BE2C (cell line): ENCODE measurements around the gene N4BP3. TPM values are rescaled to one million over a fixed set of nuclear protein-coding genes. Genes with fewer than 3 reads are reported as not detected.

Experiments used
- DNase-seq: peaks from one replicate; pipeline ENCODE4 v3.0.0-alpha.2; 2020
- H3K27me3 ChIP-seq: fragments of 250-450 bp; sonication (Bioruptor Pico); 2 replicates; pipeline ENCODE4 v1.5.1; 2020; ENCODE audit warnings: mild to moderate bottlenecking
- H3K36me3 ChIP-seq: fragments of 250-450 bp; sonication (Bioruptor Pico); 2 replicates; pipeline ENCODE4 v1.5.1; 2020; ENCODE audit warnings: mild to moderate bottlenecking
- H3K4me1 ChIP-seq: fragments of 250-450 bp; sonication (Bioruptor Pico); 2 replicates; pipeline ENCODE4 v1.5.1; 2020
- H3K4me3 ChIP-seq: 2 replicates; pipeline ENCODE4 v1.5.1; 2011; ENCODE audit warnings: low read depth, low read length
- H3K9me3 ChIP-seq: fragments of 250-450 bp; sonication (Bioruptor Pico); 2 replicates; pipeline ENCODE4 v1.5.1; 2020
- polyA plus RNA-seq: library from polyadenylated mRNA; unstranded; fragments of >200 nt; gene quantifications from one replicate; pipeline ENCODE4 v1.2.1, GENCODE V29; 2012; ENCODE audit warnings: low read depth, missing spikeins; ENCODE audit not compliant: insufficient read length, insufficient read depth
- TF ChIP-seq, protein P1 (sequence below): IDR thresholded peaks from 2 replicates; pipeline ENCODE4 v1.5.1; 2012; ENCODE audit warnings: mild to moderate bottlenecking, low read depth, low read length

N4BP3 gene, protein sequence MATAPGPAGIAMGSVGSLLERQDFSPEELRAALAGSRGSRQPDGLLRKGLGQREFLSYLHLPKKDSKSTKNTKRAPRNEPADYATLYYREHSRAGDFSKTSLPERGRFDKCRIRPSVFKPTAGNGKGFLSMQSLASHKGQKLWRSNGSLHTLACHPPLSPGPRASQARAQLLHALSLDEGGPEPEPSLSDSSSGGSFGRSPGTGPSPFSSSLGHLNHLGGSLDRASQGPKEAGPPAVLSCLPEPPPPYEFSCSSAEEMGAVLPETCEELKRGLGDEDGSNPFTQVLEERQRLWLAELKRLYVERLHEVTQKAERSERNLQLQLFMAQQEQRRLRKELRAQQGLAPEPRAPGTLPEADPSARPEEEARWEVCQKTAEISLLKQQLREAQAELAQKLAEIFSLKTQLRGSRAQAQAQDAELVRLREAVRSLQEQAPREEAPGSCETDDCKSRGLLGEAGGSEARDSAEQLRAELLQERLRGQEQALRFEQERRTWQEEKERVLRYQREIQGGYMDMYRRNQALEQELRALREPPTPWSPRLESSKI
- polyA plus RNA-seq: 9.4 TPM

DNA sequence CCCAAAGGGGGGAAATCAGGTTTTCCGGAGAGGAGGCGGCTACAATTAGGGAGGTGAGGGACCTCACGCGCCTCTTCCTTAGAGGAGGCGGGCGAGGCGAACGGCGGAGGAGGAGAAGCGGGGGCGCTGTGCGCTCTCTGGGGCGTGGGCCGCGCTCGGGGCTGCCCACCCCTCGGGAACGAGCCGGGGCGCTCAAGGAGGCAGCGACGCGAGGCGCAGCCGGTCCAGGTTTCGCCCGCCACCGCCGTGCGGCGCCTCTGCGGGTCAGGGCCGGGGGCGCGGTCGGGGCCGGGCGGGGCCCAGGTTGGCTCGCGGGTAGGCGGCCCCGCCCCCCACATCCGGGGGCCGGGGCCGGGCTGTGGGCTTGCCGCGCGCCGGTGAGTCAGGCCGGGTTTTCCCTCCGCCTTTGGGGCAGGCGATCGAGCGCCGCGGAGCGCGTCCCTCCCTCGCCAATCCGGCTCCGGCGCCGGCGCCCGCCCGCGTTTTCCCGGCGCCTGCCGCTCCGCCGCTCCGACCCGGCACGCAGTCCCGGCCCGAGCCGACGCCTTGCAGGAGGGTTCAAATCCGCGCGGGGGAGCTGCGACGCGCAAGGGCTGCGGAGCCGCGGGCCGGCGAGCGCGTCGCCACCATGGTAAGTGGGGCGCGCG lies at the start of gene N4BP3:
N4BP3 (plus strand) TSS at position 392 of the 647 bp plus-strand sequence. CDS start 6,052 bp downstream, outside the sequence.
- Histone ChIP-seq H3K9me3 (peaks cover 7% of the 10 kb centered on the region; the same call in 1 of the 2 replicates), H3K36me3 (no peaks in the 10 kb centered on the region), H3K4me1 (no peaks in the 10 kb centered on the region), H3K4me3 (no peak within 1 kb of the TSS), H3K27me3 (peaks cover 24% of the 10 kb centered on the region)
- TF ChIP-seq, protein P1, sequence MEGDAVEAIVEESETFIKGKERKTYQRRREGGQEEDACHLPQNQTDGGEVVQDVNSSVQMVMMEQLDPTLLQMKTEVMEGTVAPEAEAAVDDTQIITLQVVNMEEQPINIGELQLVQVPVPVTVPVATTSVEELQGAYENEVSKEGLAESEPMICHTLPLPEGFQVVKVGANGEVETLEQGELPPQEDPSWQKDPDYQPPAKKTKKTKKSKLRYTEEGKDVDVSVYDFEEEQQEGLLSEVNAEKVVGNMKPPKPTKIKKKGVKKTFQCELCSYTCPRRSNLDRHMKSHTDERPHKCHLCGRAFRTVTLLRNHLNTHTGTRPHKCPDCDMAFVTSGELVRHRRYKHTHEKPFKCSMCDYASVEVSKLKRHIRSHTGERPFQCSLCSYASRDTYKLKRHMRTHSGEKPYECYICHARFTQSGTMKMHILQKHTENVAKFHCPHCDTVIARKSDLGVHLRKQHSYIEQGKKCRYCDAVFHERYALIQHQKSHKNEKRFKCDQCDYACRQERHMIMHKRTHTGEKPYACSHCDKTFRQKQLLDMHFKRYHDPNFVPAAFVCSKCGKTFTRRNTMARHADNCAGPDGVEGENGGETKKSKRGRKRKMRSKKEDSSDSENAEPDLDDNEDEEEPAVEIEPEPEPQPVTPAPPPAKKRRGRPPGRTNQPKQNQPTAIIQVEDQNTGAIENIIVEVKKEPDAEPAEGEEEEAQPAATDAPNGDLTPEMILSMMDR: no peak
- DNase-seq: peak; percentile 73

DNA sequence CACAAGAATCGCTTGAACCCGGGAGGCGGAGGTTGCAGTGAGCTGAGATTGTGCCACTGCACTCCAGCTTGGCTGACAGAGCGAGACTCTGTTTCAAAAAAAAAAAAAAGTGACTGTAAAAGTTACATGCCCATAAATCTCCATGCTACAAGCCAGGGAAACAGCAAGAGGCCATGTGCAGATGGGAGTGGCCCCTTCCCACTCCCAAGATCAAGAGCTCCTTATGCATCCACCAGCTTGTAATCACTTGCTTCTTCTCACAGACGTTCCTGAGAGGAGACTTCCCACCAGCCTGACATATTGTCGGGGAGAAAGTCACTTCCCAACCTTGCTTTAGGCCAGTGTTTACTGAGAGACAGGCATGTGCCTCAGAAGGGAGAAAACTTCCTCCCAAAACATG lies 45.6 kb upstream of the N4BP3 start:
- DNase-seq: no peak
- Histone ChIP-seq H3K4me3 (no peak overlapping the region), H3K36me3 (no peaks in the 10 kb centered on the region), H3K4me1 (no peaks in the 10 kb centered on the region), H3K9me3 (no peaks in the 10 kb centered on the region), H3K27me3 (no peaks in the 10 kb centered on the region)
- TF ChIP-seq, protein P1: no peak

DNA sequence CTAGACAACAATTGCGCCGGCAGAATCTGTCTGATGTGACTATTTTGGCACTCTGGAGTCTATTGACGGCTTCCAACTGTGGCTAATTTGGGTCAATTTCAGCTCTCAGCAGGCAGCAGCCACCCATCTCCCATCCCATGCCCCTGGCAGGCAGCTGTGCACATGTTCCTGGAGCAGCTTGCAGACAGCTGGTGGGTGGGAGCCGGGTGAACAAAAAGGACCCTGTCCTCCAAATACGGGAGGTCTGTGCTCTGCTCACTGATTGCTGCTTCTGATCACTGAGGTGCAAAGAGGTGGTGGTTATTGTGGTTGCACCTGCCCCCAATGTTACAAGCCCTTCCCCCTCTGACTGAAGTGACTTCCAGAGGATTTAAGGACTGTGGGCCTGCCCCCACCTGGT lies 45.0 kb upstream of the N4BP3 start:
- no peaks in the 10 kb centered on the region for H3K4me1 ChIP-seq

DNA sequence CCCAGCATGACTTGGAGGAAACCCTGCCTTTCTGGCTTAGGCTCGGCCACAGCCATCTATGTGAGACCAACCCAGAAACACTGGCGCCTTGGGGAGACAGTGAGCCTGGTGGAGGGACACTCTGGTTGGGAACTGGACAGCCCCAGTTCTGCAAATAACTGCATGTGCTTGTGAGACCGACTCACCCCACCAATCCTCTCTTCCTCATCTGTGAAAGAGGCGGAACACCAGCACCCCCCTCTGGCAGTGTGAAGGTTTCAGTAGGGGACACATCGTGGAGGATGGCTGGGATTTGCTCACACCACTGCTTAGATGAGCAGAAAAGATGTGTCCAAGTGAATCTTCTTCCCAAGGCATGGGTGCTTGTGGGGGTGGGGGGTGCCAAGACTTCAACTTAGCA lies 43.4 kb upstream of the N4BP3 start:
- no peaks in the 10 kb centered on the region; the same call in 1 of the 2 replicates for H3K4me1 ChIP-seq
- peak; percentile 57 for DNase-seq
- H3K4me3 ChIP-seq: no peak overlapping the region
- no peaks in the 10 kb centered on the region for H3K36me3 ChIP-seq
- no peaks in the 10 kb centered on the region for H3K9me3 ChIP-seq
- no peaks in the 10 kb centered on the region for H3K27me3 ChIP-seq
- TF ChIP-seq, protein P1: peak; percentile 62

More for the DNA sequence above, 45.0 kb upstream of the N4BP3 start:
- Histone ChIP-seq H3K36me3 (no peaks in the 10 kb centered on the region), H3K27me3 (no peaks in the 10 kb centered on the region), H3K4me3 (no peak overlapping the region), H3K9me3 (no peaks in the 10 kb centered on the region)
- TF ChIP-seq, protein P1: no peak
- DNase-seq: no peak

DNA sequence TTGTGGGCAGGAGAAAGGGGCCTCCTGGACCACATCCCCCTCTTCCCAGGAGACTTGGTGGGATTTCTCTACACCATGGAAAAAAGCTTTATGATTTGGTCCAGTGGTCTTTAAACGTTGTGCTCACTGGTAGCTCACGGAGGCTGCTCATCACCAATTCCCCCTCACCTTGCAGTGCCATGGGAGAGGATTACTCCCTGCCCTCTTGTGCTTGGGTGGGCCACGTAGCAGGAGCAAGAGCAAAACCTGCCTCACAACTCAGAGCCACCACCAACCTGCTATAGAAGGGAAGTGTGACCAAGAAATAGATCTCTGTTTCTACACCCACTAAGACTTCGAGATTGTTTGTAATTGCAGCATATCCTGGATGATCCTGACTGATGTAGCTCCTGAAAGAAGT lies 42.2 kb upstream of the N4BP3 start:
- Histone ChIP-seq H3K27me3 (no peaks in the 10 kb centered on the region), H3K36me3 (no peaks in the 10 kb centered on the region), H3K4me3 (no peak overlapping the region), H3K4me1 (no peaks in the 10 kb centered on the region; the same call in 1 of the 2 replicates), H3K9me3 (no peaks in the 10 kb centered on the region)
- no peak for DNase-seq
- TF ChIP-seq, protein P1: no peak
